ENCODE results near the gene FBXW5.
A peak's percentile ranks its signal among the peaks of the same experiment; 100 is the strongest.

FBXW5 gene

GRCh38 chr9:136961279-136962065, 16.9 kb upstream of the FBXW5 start:
- DNase-seq = no peak

GRCh38 chr9:136960938-136961275, 16.4 kb upstream of the FBXW5 start:
- DNase-seq = no peak

DNA sequence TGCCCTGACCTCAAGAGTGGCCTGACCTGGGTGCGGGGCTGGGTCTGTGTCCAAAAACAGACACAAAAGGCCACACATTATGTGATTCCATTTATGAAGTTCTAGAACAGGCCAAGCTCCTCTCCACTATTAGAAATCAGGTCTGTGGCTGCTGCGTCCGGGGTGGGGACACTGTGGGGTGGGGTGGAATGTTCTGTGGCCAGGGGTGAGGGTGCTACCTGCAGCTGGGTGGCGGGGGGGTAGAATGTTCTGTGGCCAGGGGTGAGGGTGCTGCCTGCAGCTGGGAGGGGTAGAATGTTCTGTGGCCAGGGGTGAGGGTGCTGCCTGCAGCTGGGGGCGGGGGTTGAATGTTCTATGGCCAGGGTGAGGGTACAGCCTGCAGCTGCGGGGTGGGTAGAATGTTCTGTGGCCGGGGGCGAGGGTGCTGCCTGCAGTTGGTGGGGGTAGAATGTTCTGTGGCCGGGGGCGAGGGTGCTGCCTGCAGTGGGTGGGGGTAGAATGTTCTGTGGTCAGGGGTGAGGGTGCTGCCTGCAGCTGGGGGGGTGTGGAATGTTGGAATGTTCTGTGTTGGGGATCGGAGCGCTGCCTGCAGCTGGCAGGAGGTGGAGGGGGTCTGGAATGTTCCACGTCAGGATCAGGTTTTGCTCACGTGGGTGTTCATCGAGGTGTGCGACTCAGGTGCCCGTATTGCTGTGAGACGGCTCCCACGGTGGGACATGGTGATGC, 15.8 kb upstream of the FBXW5 start:
- DNase-seq = no peak

GRCh38 chr9:136958898-136959850, 14.6 kb upstream of the FBXW5 start:
- DNase-seq = no peak

GRCh38 chr9:136958473-136958872, 13.9 kb upstream of the FBXW5 start:
- no peak for DNase-seq

DNA sequence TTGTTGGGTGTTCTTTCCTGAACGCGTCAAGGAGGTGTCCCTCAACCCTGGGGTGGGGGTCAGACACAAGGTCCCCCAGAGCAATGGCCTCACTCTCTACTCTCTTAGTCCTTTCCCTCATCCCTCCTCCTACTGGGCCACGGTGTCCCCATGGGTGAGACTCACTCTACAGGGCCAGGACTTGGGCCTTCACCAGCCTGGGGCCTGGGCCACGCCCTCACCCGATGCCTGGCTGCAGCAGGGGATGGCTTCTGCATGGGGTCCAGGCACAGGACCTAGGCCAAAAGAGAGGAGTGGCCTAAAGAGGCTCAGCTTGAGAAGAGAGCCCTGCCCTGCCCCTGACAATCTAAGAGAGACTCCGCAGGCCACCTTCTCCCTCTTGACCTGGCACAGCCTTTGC, 13.4 kb upstream of the FBXW5 start:
- no peak for DNase-seq

- no peak for DNase-seq
Measured at GRCh38 chr9:136957461-136957860, 12.9 kb upstream of the FBXW5 start.

DNA sequence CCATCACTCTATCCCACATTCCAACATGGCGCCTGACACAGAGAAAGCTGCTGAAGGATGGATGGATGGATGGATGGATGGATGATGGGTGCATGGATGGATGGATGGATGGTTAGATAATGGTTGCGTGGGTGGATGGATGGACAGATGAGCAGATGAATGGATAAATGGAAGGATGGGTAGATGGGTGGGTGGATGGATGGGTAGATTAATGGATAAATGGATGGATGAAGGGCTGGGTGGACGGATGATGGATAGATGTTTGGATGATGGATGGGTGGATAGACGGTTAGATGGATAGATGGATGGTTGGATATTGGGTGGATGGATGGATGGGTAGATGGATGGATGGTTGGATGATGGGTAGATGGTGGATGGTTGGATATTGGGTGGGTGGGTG, 12.1 kb upstream of the FBXW5 start:
- DNase-seq = no peak

GRCh38 chr9:136955943-136956335, 11.4 kb upstream of the FBXW5 start:
- no peak for DNase-seq

DNA sequence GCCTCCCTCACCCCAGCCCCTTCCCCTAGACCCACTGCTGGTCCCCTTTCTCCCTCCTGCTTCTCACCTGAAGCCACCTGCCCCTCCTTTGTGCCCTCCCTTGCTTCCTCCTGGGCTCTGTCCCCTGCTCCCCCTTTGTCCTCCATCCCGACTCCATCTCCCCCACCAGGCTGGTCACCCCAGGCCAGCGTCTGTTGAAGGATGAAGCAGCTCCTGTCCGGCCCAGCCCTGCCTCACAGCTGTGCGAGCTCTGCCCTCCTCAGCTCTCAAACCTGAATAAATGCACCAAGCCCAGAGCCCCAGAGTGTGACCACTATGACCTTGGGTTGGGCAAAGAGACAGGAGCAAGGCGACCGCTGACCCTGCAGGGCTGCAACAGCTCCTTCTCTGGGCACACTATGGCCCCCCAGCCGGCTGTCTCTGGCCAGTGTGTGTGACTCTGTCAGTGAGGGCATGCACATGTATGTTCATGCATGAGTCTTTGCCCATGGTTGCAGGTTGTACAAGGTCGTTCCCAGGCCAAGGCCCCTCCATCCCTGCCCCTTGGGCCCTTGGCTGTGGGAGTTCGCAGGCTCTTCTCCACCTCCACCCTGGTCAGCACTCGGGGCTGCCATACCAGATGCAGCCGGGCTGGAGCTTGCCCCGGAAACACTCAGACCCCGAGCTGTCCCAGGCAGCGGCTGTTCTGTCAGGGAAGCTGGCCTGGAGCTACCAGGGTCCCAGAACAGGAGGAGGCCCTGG, 10.8 kb upstream of the FBXW5 start:
- no peak for DNase-seq

DNA sequence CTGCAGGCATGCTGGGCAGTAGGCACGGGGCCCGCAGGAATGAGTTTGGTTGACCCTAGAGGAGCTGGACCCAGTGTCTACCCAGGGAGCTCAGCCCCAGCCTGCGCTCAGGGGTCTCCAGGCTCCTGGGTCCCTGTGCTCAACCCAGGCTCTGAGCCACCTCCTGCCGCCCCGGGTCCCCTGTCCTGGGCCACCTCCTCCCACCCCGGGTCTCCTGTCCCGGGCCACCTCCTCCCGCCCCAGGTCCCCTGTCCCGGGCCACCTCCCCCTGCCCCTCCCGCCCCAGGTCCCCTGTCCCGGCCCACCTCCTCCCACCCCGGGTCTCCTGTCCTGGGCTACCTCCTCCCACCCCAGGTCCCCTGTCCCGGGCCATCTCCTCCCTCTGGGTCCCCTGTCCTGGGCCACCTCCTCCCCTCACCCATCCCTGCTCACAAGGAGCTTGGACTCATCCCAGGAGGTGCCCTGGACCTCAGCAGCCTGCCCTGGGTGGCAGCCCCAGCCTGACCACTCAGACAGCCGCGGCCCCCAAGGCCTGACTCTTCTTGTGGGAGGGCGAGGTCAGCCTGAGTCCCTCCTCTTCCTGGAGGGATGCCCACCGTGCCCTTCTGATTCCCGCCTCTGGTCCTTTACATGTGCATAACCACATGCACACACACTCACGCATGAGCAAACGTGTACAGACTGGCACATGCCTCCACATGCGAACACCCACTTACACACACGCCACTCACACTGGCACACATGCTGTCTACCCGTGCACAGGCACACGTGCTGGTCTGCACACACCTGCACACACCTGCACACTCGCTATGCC, 9.9 kb upstream of the FBXW5 start:
- no peak for DNase-seq

DNA sequence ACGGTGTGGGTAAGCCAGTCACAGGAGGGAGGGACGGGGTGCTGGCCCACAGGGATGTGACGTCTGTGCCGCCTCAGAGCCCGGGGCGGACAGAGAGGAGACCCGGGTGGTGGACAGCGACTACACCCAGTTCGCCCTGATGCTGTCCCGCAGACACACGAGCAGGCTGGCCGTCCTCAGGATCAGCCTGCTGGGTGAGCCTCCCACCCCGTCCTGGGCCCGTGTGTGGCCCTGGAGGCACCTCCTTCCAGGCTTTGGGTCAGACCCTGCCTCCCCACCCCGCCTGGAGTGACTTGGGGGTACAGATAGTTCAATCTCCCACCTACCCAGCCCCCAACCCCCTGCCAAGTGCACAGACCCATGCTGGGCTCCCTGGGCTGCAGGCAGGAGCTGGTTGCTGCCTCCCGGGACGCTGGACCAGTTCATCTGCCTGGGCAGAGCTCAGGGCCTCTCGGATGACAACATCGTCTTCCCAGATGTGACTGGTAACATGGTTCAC, 9.3 kb upstream of the FBXW5 start:
- DNase-seq = no peak

- DNase-seq = no peak
Measured at GRCh38 chr9:136952876-136953770, 8.6 kb upstream of the FBXW5 start.

DNA sequence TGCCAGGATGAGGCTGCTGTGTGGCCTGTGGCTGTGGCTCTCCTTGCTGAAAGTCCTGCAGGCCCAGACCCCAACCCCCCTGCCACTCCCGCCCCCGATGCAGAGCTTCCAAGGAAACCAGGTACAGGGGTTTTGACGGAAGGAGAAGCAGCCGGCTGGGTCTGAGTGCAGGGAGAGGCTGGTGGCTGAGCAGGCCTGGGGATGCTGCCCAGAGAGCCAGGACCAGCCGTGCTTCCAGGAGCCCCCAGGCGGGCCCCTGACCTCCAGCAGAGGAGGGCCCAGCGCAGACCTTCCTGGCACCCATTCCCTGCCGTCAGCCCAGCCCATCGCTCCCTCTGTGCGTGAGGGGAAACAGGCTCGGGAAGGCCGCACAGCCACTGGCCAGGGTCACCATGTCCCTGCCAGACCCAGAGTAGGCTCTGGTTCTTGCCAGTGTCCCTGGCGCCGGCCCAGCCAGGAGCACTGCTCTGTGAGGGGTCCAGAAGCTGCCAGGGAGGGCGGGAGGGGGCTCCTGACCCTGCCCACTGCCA, 7.8 kb upstream of the FBXW5 start:
- no peak for DNase-seq

GRCh38 chr9:136951541-136952320, 7.2 kb upstream of the FBXW5 start, which contains the start of gene LCN12:
LCN12 (plus strand) TSS chr9:136952273; CDS start chr9:136952328, 55 bp downstream.
- no peak for DNase-seq

GRCh38 chr9:136950656-136951276, 6.2 kb upstream of the FBXW5 start:
- DNase-seq = no peak

DNA sequence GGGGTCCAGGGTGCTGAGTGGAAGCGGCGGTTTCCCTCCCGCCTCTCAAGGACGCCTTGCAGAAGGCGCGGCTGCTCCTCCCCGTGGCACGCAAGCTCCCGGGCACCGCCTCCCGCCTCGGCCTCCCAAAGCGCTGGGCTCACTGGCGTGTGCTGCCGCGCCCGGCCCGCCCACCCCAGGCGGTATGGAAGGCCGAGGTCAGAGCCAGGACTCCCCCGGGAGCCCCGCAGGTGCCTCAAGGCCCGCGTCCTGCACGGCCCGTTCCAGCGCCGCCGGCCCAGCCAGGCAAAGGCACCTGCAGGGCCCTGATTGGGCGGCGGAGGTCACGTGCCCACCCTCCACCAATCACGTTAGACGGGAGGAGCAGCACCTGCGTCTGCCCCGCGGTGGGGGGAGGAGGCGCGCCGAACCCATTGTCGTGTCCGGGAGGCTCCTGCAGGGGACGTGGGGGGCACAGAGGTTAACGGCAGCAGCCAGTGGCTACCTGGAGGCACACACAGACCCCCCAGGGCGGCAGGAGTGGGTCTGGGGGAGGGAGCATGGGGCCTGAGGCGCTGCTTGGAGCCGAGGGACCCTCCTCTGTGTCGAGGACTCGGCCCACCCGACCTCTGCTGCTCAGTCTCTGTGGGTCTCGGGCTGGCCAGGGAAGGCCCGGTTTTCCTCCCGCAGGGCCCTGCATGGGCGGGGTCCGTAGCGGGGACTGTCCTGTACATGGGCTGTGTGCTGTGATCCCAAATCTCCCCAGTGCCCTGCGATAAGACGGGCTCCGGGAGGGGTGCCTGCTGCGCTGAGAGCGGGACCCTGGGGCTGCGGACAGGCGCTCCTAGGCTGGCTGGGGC, 5.5 kb upstream of the FBXW5 start:
- peak; percentile 86 for DNase-seq

Data from NCI-H1105 treated with DMSO at 0.1 percent for 48 hours (cell line).